Measurements from ENCODE around the gene SORBS1. TPM values are rescaled to one million over a fixed set of nuclear protein-coding genes. Genes with fewer than 3 reads are reported as not detected.

SORBS1 gene
- total and polyA plus RNA-seq, 2 donors (not counting 3 experiments of a cell fraction or from before 2014, with no cell fraction given): 2.0 to 7.9 TPM

GRCh38 chr10:95537542-95537927, 23.6 kb downstream of the SORBS1 start:
- Histone ChIP-seq H3K9ac (replicated peaks; ENCODE audit: extremely low read depth, insufficient read depth, low read length) (no peak overlapping the region), H4K20me1 (replicated peaks; ENCODE audit: control insufficient read depth, extremely low read depth, insufficient read depth, low read length) (no peaks in the 10 kb centered on the region), H3K4me2 (ENCODE audit: insufficient read depth, low read length) (no peak overlapping the region), H3K36me3 (ENCODE audit: control insufficient read depth in 2 of 2, extremely low read depth in 1 of 2, insufficient read depth in 2 of 2, low read length in 2 of 2) (no peaks in the 10 kb centered on the region), H3K79me2 (ENCODE audit: control insufficient read depth, insufficient read depth, low read length) (no peaks in the 10 kb centered on the region), H3K27me3 (ENCODE audit: control insufficient read depth in 2 of 2, insufficient read depth in 2 of 2, low read length in 2 of 2) (no peaks in the 10 kb centered on the region), H3K27ac (ENCODE audit: insufficient read depth, low read depth, low read length) (no peak overlapping the region), H3K9me1 (replicated peaks; ENCODE audit: control insufficient read depth, extremely low read depth, insufficient read depth, low read length) (no peaks in the 10 kb centered on the region), H3K4me1 (ENCODE audit: control insufficient read depth, extremely low read depth, insufficient read depth, low read length) (peaks cover 24% of the 10 kb centered on the region), H2AFZ (ENCODE audit: low read depth, low read length) (no peak overlapping the region), H3K9me3 (replicated peaks; ENCODE audit: control insufficient read depth, insufficient read depth, low read length) (no peaks in the 10 kb centered on the region), H3K4me3 (replicated peaks in 1 of 3; ENCODE audit: insufficient read depth in 1 of 3, low read depth in 1 of 3, low read length in 3 of 3) (no peak overlapping the region)
- TF ChIP-seq FOS (IDR thresholded peaks at IDR 0.05; ENCODE audit: borderline replicate concordance, insufficient read depth, low read length) (no peak), JUN (IDR thresholded peaks at IDR 0.05; ENCODE audit: borderline replicate concordance, insufficient read depth, insufficient read length, low read depth) (no peak), GATA2 (IDR thresholded peaks at IDR 0.05; ENCODE audit: insufficient read depth, insufficient read length, low read depth, low read length) (no peak), POLR2AphosphoS5 (IDR thresholded peaks at IDR 0.05; ENCODE audit: insufficient read depth, low read depth, low read length) (no peak), CTCF (IDR thresholded peaks at IDR 0.05; ENCODE audit: extremely low read depth in 1 of 2, insufficient read depth in 1 of 2, low read depth in 1 of 2, low read length in 2 of 2) (no peak), MAX (IDR thresholded peaks at IDR 0.05; ENCODE audit: insufficient read depth, insufficient read length) (no peak), POLR2A (IDR thresholded peaks at IDR 0.05; ENCODE audit: low read depth, low read length) (no peak), MYC (IDR thresholded peaks at IDR 0.05; ENCODE audit: low read depth, low read length) (no peak)
- ChIA-PET POLR2A (no interaction called here), CTCF (no interaction called here)
- dilution Hi-C loops (cut with MboI; ENCODE audit: extremely low pct_ligation_motif_present, low sequenced_read_pairs) (no loop called here), intact Hi-C loops (cut with micrococcal nuclease) (no loop called here)
- no TSS peak for BruUV-seq (replicated peaks)
- no peak for FAIRE-seq
- no peak for DNase-seq (ENCODE audit: low read depth, low spot score)

Data from endothelial cell of umbilical vein (primary cell).